HepG2 (cell line): Measurements from ENCODE around the gene SLX9. TPM values are rescaled to one million over a fixed set of nuclear protein-coding genes. Genes with fewer than 3 reads are reported as not detected.

ENCODE experiments used
- ARID3A ChIP-seq: IDR thresholded peaks from 2 replicates; pipeline ENCODE4 v1.6.1; 2012; ENCODE audit warnings: low read depth, low read length, improper control_type of control experiment
- CEBPG ChIP-seq: IDR thresholded peaks from 2 replicates; pipeline ENCODE4 v1.6.1; 2016
- DMAP1 ChIP-seq: IDR thresholded peaks from 2 replicates; pipeline ENCODE4 v1.6.1; 2016
- FLYWCH1 ChIP-seq: sonication (generic); formaldehyde crosslinking; IDR thresholded peaks from 2 replicates; pipeline ENCODE4 v1.8.1; 2023; ENCODE audit warnings: mild to moderate bottlenecking, missing genetic modification reagents
- FUBP1 ChIP-seq: sonication (generic); formaldehyde crosslinking; IDR thresholded peaks from 2 replicates; pipeline ENCODE4 v1.5.1; 2020; ENCODE audit warnings: missing genetic modification reagents, mild to moderate bottlenecking, borderline replicate concordance
- IKZF1 ChIP-seq: fragments of 450-650 bp; IDR thresholded peaks from 2 replicates; pipeline ENCODE4 v1.7.1; 2016
- KLF11 ChIP-seq: IDR thresholded peaks from 2 replicates; pipeline ENCODE4 v1.6.1; 2016; ENCODE audit warnings: missing compliant biosample characterization
- MAFG ChIP-seq: sonication (generic); formaldehyde crosslinking; IDR thresholded peaks from 2 replicates; pipeline ENCODE4 v1.5.1; 2020; ENCODE audit warnings: mild to moderate bottlenecking, missing genetic modification reagents
- NFE2 ChIP-seq: sonication (generic); formaldehyde crosslinking; IDR thresholded peaks from 2 replicates; pipeline ENCODE4 v1.4.0; 2020; ENCODE audit warnings: missing genetic modification reagents
- ONECUT2 ChIP-seq: sonication (generic); formaldehyde crosslinking; IDR thresholded peaks from 2 replicates; pipeline ENCODE4 v1.4.0; 2020; ENCODE audit warnings: missing genetic modification reagents
- SCMH1 ChIP-seq: sonication (generic); formaldehyde crosslinking; IDR thresholded peaks from 2 replicates; pipeline ENCODE4 v1.9.0; 2021; ENCODE audit warnings: missing genetic modification reagents, mild to moderate bottlenecking, borderline replicate concordance
- SP2 ChIP-seq: sonication (generic); formaldehyde crosslinking; IDR thresholded peaks from 2 replicates; pipeline ENCODE4 v1.5.1; 2020; ENCODE audit warnings: mild to moderate bottlenecking, missing genetic modification reagents
- SRY ChIP-seq: sonication (generic); formaldehyde crosslinking; IDR thresholded peaks from 2 replicates; pipeline ENCODE4 v1.8.0; 2022; ENCODE audit warnings: mild to moderate bottlenecking, missing genetic modification reagents
- TAF1 ChIP-seq: sonication (generic); formaldehyde crosslinking; IDR thresholded peaks from 2 replicates; pipeline ENCODE4 v1.4.0; 2020; ENCODE audit warnings: missing genetic modification reagents
- TBX3 ChIP-seq: fragments of 450-650 bp; IDR thresholded peaks from 2 replicates; pipeline ENCODE4 v1.6.1; 2017; ENCODE audit warnings: antibody characterized with exemption, mild to moderate bottlenecking, inconsistent platforms, borderline replicate concordance
- TRIM22 ChIP-seq: fragments of 450-650 bp; IDR thresholded peaks from 2 replicates; pipeline ENCODE4 v1.6.1; 2017
- ZBTB8A ChIP-seq: sonication (generic); formaldehyde crosslinking; IDR thresholded peaks from 2 replicates; pipeline ENCODE4 v1.4.0; 2020; ENCODE audit warnings: mild to moderate bottlenecking, low read depth, missing genetic modification reagents, borderline replicate concordance
- ZNF414 ChIP-seq: sonication (generic); formaldehyde crosslinking; IDR thresholded peaks from 2 replicates; pipeline ENCODE4 v1.5.0; 2020; ENCODE audit warnings: missing genetic modification reagents
- ZNF468 ChIP-seq: sonication (generic); formaldehyde crosslinking; IDR thresholded peaks from 2 replicates; pipeline ENCODE4 v1.8.0; 2022; ENCODE audit warnings: mild to moderate bottlenecking, moderate library complexity, missing genetic modification reagents
- ZNF543 ChIP-seq: sonication (generic); formaldehyde crosslinking; IDR thresholded peaks from 2 replicates; pipeline ENCODE4 v1.4.0; 2020; ENCODE audit warnings: mild to moderate bottlenecking, missing genetic modification reagents
- ZNF547 ChIP-seq: sonication (generic); formaldehyde crosslinking; IDR thresholded peaks from 2 replicates; pipeline ENCODE4 v1.5.1; 2020; ENCODE audit warnings: mild to moderate bottlenecking, missing genetic modification reagents
- ZNF549 ChIP-seq: sonication (generic); formaldehyde crosslinking; IDR thresholded peaks from 2 replicates; pipeline ENCODE4 v1.5.0; 2020; ENCODE audit warnings: missing genetic modification reagents
- ZNF577 ChIP-seq: sonication (generic); formaldehyde crosslinking; IDR thresholded peaks from 2 replicates; pipeline ENCODE4 v1.4.0; 2020; ENCODE audit warnings: mild to moderate bottlenecking, low read depth, missing genetic modification reagents, borderline replicate concordance
- ZNF704 ChIP-seq: sonication (generic); formaldehyde crosslinking; IDR thresholded peaks from 2 replicates; pipeline ENCODE4 v1.8.1; 2023; ENCODE audit warnings: mild to moderate bottlenecking, inconsistent platforms, moderate library complexity, missing genetic modification reagents, borderline replicate concordance
- ZNF775 ChIP-seq: sonication (generic); formaldehyde crosslinking; IDR thresholded peaks from 2 replicates; pipeline ENCODE4 v1.4.0; 2020; ENCODE audit warnings: missing genetic modification reagents, mild to moderate bottlenecking, moderate library complexity, borderline replicate concordance
- ZSCAN22 ChIP-seq: sonication (generic); formaldehyde crosslinking; IDR thresholded peaks from 2 replicates; pipeline ENCODE4 v1.4.0; 2020; ENCODE audit warnings: mild to moderate bottlenecking, missing genetic modification reagents
- polyA plus RNA-seq, 8 experiments: library from polyadenylated mRNA; depleted of rRNA in 3 of 8; stranded (reverse) in 7 of 8; unstranded in 1 of 8; fragments of >200 nt; fragmentation: Illumina TruSeq in 4 of 8; extraction: Trizol in 4 of 8; gene quantifications; 2 replicates each; pipeline versions ENCODE4 v1.2.1 to v1.2.3, GENCODE V29; 2011 to 2016; ENCODE audit warnings: low read depth in 4 of 8, missing spikeins in 1 of 8, mixed read lengths in 1 of 8; ENCODE audit not compliant: insufficient read depth in 1 of 8
- total RNA-seq, 5 experiments: library from RNA; depleted of rRNA; stranded (reverse); fragments of >200 nt; fragmentation: Illumina TruSeq; extraction: Trizol; gene quantifications; 2 replicates each; pipeline ENCODE4 v1.2.3, GENCODE V29; 2016; ENCODE audit warnings: low read depth in 1 of 5

The SLX9 gene
- total and polyA plus RNA-seq, 2 of the 13 experiments (the other 11 are each of a cell fraction or from before 2014, with no cell fraction given) = 21.0 to 47.1 TPM

GRCh38 chr21:44913425-44914175 lies 26.2 kb upstream of the SLX9 start (continued):
- TF ChIP-seq TRIM22 (no peak), TBX3 (no peak), FUBP1 (CRISPR knock-in tag) (no peak), ZNF704 (CRISPR knock-in tag) (no peak), ZNF577 (CRISPR knock-in tag) (no peak), MAFG (CRISPR knock-in tag) (no peak), FLYWCH1 (CRISPR knock-in tag) (no peak), ZSCAN22 (CRISPR knock-in tag) (no peak), SRY (no peak), KLF11 (no peak), SP2 (no peak), ZNF549 (CRISPR knock-in tag) (no peak), ZNF547 (CRISPR knock-in tag) (0 out of 2 replicates have a peak, but pooled peaks have one; percentile 41), ONECUT2 (CRISPR knock-in tag) (no peak), ZNF414 (CRISPR knock-in tag) (no peak), NFE2 (CRISPR knock-in tag) (no peak), ZNF775 (CRISPR knock-in tag) (no peak), ZNF543 (CRISPR knock-in tag) (0 out of 2 replicates have a peak, but pooled peaks have one; percentile 54), DMAP1 (CRISPR knock-in tag) (no peak), ZNF468 (no peak), ZBTB8A (CRISPR knock-in tag) (no peak), IKZF1 (no peak), ARID3A (no peak), TAF1 (0 out of 2 replicates have a peak, but pooled peaks have one; percentile 24), CEBPG (CRISPR knock-in tag) (no peak), SCMH1 (CRISPR knock-in tag) (no peak)
